GM12864 (cell line): ENCODE results near the gene CDR2L.
"Not testable (repeated sequence)": the region's sequence is repeated elsewhere in the genome, so short reads cannot be mapped to it uniquely, and the experiment has no call there.

Experiments used
- DNase-seq: peaks from one replicate; pipeline ENCODE4 v3.0.0-alpha.2; 2011; ENCODE audit warnings: low read depth
- H3K4me3 ChIP-seq: 2 replicates; pipeline ENCODE4 v1.5.1; 2011; ENCODE audit warnings: mild to moderate bottlenecking, low read depth, low read length, control low read depth
- TF ChIP-seq, protein P1 (sequence below): IDR thresholded peaks from 2 replicates; pipeline ENCODE4 v1.5.1; 2011; ENCODE audit warnings: low read depth, mild to moderate bottlenecking, moderate library complexity, low read length, control low read depth, inconsistent platforms; ENCODE audit errors: missing control alignments

Gene CDR2L

DNA sequence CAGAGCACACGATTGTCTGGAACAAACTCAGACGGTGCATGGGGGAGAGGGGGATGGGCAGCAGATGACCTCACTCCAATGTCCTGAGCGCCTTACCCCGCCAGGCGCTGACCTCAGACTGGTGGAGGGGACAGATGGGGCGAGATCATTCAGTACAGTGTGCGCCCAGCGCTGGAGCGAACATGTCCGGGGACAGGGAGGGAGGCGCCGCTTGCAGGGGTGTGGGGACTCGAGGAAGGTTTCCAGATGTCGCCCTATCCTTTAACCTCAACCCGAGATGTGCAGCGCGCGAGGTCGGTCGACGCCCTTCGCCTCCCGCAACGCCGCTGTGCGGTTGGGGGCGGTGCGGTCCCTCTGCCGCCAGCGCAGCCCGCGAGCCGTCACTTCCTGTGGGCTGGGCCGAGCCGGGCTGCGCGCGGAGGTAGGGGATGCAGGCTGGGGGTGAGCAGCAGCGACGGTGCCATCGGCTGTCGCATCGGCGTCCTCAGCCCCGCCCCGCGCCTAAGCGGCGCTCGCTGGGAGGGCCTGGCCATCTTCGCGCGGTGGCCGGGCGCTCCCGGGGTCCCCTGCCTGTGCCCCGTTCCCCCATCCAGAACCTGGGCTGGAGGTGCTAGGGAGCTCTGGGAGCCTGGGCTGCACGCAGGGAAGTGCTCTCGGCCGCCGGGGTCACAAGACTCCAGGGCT lies 5.3 kb upstream of the CDR2L start:
- DNase-seq: no peak
- peak overlapping the region; percentile 50 for H3K4me3 ChIP-seq
- TF ChIP-seq, protein P1, sequence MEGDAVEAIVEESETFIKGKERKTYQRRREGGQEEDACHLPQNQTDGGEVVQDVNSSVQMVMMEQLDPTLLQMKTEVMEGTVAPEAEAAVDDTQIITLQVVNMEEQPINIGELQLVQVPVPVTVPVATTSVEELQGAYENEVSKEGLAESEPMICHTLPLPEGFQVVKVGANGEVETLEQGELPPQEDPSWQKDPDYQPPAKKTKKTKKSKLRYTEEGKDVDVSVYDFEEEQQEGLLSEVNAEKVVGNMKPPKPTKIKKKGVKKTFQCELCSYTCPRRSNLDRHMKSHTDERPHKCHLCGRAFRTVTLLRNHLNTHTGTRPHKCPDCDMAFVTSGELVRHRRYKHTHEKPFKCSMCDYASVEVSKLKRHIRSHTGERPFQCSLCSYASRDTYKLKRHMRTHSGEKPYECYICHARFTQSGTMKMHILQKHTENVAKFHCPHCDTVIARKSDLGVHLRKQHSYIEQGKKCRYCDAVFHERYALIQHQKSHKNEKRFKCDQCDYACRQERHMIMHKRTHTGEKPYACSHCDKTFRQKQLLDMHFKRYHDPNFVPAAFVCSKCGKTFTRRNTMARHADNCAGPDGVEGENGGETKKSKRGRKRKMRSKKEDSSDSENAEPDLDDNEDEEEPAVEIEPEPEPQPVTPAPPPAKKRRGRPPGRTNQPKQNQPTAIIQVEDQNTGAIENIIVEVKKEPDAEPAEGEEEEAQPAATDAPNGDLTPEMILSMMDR: no peak

- peak overlapping the region; percentile 50 for H3K4me3 ChIP-seq
- DNase-seq: not testable (repeated sequence)
Observed at GRCh38 chr17:74982663-74983313, 4.6 kb upstream of the CDR2L start.

DNA sequence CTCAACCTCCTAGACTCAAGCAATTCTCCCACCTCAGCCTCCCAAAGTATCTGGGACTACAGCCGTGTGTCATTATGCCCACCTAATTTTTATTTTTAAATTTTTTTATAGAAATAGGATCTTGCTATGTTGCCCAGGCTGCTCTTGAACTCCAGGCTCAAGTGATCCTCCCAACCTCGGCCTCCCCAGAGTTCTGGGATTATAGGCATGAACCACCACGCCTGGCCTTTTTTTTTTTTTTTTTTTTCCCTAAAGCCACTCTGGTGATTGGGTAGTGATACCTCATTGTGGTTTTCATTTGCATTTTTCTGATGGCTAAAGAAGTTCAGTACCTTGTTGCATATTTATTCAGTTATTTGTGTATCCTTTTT lies 1.2 kb upstream of the CDR2L start:
- DNase-seq: no peak
- TF ChIP-seq, protein P1: no peak
- H3K4me3 ChIP-seq: no peak overlapping the region

- H3K4me3 ChIP-seq: peak overlapping the region; percentile 51
- TF ChIP-seq, protein P1: no peak
- DNase-seq: no peak
Observed at GRCh38 chr17:74987909-74988711, 678 bp downstream of the CDR2L start.

DNA sequence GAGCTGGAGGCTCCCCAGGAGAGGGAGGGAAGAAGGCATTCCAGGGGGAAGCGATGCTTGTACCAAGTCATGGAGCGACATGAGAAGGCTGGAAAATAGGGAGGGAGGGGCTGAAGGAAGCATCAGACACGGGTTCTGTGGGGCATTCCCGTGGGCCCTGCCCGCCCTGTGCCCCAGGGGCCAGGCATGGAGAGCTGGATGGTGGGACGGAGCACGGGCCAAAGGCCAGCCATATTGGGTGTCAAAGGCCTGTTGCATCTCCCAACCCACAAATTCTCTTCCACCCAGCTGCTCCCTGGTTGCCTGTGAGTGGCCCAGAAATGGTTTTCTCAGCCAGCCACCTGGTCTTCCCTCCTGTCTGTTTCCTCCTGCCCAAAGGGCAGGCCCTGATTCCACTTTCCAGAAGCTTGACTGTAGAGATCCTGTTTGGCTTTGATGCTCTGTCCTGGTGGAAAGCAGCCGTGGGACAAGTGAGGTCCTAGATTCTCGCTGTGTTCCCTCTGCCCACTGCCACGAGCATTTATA lies 3.2 kb downstream of the CDR2L start:
- DNase-seq: no peak
- TF ChIP-seq, protein P1: no peak
- H3K4me3 ChIP-seq: no peak overlapping the region

DNA sequence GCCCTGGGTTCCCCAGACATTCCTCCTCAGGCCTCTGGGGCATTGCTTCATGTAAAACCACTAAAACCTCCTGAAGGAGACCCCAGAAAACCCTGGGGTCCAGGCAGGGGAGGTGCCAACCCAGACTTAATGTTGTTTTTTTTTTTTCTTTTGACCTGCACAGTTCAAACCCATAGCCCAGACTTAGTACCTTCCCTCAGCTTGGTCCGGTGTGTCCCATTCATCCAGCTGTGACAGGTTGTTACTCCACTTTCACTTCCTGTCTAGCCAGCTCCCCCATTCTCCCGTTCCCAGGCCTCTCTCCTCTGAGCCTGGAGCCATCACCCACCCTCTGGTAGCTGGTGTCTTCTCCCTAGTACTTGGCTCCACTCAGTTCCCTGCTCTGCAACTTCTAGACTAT lies 4.8 kb downstream of the CDR2L start:
- no peak for DNase-seq
- H3K4me3 ChIP-seq: no peak overlapping the region
- TF ChIP-seq, protein P1: no peak

- TF ChIP-seq, protein P1: no peak
- no peak overlapping the region for H3K4me3 ChIP-seq
- no peak for DNase-seq
Observed at GRCh38 chr17:74994440-74994839, 7.0 kb downstream of the CDR2L start.
